ENCODE measurements around the gene GOLGA8B. TPM values are rescaled to one million over a fixed set of nuclear protein-coding genes. Genes with fewer than 3 reads are reported as not detected.

GOLGA8B gene
- total and polyA plus RNA-seq, 2 experiments from 2014 or later, result 13.5 to 19.8 TPM

DNA sequence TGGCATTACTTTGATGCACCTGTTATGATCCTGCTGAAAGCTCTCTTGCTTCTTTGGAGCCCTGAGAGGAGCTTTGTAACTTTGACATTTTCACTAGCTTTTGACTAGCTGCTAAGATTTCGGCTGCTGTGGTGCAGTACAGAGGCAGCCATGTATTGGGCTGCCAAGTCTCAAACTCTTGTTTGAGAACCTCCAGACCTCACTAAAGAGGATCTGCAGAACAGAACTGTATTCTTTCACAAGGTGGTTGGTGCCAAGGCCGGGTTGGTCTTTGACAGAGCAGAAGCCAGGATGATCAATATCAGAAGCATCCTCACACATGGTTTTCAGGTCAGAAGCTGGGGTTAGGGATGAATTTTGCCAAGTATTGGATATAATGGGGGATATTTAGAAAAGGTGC lies 34.6 kb upstream of the GOLGA8B start:
- H3F3A ChIP-seq (ENCODE audit: insufficient read depth), result no peaks in the 10 kb centered on the region
- no peaks in the 10 kb centered on the region for H3K9me2 ChIP-seq (ENCODE audit: insufficient read depth)
- no peak overlapping the region for H2AFZ ChIP-seq
- H4K20me1 ChIP-seq (ENCODE audit: insufficient read depth), result no peaks in the 10 kb centered on the region
- no peak overlapping the region for H3K9ac ChIP-seq
- in situ Hi-C loops (cut with MboI), result no loop called here
- no peaks in the 10 kb centered on the region for H3K79me2 ChIP-seq (ENCODE audit: insufficient read depth)
- no peaks in the 10 kb centered on the region for H3K9me3 ChIP-seq (ENCODE audit: low read depth)
- TF ChIP-seq EZH2 (IDR thresholded peaks at IDR 0.05; ENCODE audit: insufficient read depth, poor library complexity, severe bottlenecking) (no peak), EZH2phosphoT487 (IDR thresholded peaks at IDR 0.05; ENCODE audit: insufficient read depth, low read depth) (no peak)
- WGBS, 2 experiments (ENCODE audit: low coverage in 1 of 2, low lambda C conversion rate in 2 of 2, missing lambda C conversion rate in 2 of 2), result 60 to 69% methylated on average over 2 of the region's 2 CpGs
- no peak overlapping the region for H3K27ac ChIP-seq
- H3K4me3 ChIP-seq, result no peak overlapping the region
- H3K4me2 ChIP-seq (ENCODE audit: unreplicated experiment), result no peak overlapping the region
- H3K4me1 ChIP-seq (ENCODE audit: insufficient read depth), result no peaks in the 10 kb centered on the region
- H3K36me3 ChIP-seq (ENCODE audit: low read depth), result no peaks in the 10 kb centered on the region
- 0 out of 2 replicates have a peak, but pooled peaks cover 13% of the 10 kb centered on the region for H3K27me3 ChIP-seq (replicated peaks; ENCODE audit: insufficient read depth)
- DNase-seq, result no peak

DNA sequence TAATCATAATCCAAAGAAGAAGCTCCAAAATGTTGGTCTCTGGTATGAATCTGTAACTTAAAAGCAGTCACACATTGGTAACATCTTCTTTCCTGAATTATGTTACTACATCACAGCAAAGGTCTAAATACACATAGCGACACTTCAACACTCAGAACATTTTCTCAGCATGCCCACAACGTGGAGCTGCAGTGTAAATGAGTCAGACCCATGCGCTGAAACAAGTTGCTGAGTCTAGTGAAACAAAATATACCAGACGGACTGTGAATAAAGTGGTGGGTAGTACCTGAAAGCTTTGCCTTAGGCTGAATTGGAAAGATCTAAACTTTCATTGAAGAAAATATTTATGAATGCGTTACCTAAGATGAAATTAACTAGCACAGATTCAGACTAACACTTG lies 33.2 kb upstream of the GOLGA8B start:
- no peak overlapping the region for H2AFZ ChIP-seq
- H3K36me3 ChIP-seq (ENCODE audit: low read depth), result no peaks in the 10 kb centered on the region
- peaks cover 13% of the 10 kb centered on the region; the same call in 1 of the 2 replicates for H3K27me3 ChIP-seq (replicated peaks; ENCODE audit: insufficient read depth)
- H3F3A ChIP-seq (ENCODE audit: insufficient read depth), result no peaks in the 10 kb centered on the region
- H3K4me3 ChIP-seq, result no peak overlapping the region
- in situ Hi-C loops (cut with MboI), result no loop called here
- 37 to 42% methylated on average over 5 of the region's 5 CpGs for WGBS, 2 experiments (ENCODE audit: low coverage in 1 of 2, low lambda C conversion rate in 2 of 2, missing lambda C conversion rate in 2 of 2)
- TF ChIP-seq EZH2phosphoT487 (IDR thresholded peaks at IDR 0.05; ENCODE audit: insufficient read depth, low read depth) (no peak), EZH2 (IDR thresholded peaks at IDR 0.05; ENCODE audit: insufficient read depth, poor library complexity, severe bottlenecking) (no peak)
- no peaks in the 10 kb centered on the region for H3K79me2 ChIP-seq (ENCODE audit: insufficient read depth)
- no peak overlapping the region for H3K4me2 ChIP-seq (ENCODE audit: unreplicated experiment)
- DNase-seq, result peak; percentile 67
- no peaks in the 10 kb centered on the region for H4K20me1 ChIP-seq (ENCODE audit: insufficient read depth)
- H3K9me2 ChIP-seq (ENCODE audit: insufficient read depth), result no peaks in the 10 kb centered on the region
- H3K27ac ChIP-seq, result no peak overlapping the region
- H3K9ac ChIP-seq, result no peak overlapping the region
- no peaks in the 10 kb centered on the region for H3K4me1 ChIP-seq (ENCODE audit: insufficient read depth)
- no peaks in the 10 kb centered on the region for H3K9me3 ChIP-seq (ENCODE audit: low read depth)

DNA sequence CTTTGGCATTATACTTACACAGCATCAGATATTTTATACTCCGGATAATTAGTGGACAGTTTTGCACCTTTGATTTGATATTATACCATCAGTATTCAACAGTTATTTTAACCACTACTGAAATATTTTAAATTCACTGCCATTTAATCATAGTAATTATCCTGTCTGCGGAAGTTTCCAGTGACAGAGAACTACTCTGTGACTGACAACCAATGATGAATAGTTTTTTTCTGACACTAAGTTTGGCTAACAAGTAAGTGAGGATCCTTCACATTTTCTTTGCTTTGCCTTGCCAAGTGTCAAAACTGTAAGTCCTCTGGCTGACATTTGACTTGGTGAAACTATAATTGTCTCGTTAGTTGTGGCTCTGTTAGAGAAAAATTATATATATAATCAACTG lies 30.5 kb upstream of the GOLGA8B start:
- Histone ChIP-seq H3K4me3 (no peak overlapping the region), H3K9ac (no peak overlapping the region), H3K4me2 (ENCODE audit: unreplicated experiment) (no peak overlapping the region), H3K79me2 (ENCODE audit: insufficient read depth) (no peaks in the 10 kb centered on the region), H3K9me3 (ENCODE audit: low read depth) (no peaks in the 10 kb centered on the region), H3K27ac (no peak overlapping the region), H3K4me1 (ENCODE audit: insufficient read depth) (no peaks in the 10 kb centered on the region), H3K27me3 (replicated peaks; ENCODE audit: insufficient read depth) (peaks cover 24% of the 10 kb centered on the region), H4K20me1 (ENCODE audit: insufficient read depth) (no peaks in the 10 kb centered on the region), H3K9me2 (ENCODE audit: insufficient read depth) (no peaks in the 10 kb centered on the region), H2AFZ (no peak overlapping the region), H3K36me3 (ENCODE audit: low read depth) (no peaks in the 10 kb centered on the region), H3F3A (ENCODE audit: insufficient read depth) (no peaks in the 10 kb centered on the region)
- WGBS, 2 experiments (ENCODE audit: low coverage in 1 of 2, low lambda C conversion rate in 2 of 2, missing lambda C conversion rate in 2 of 2), result 79 to 89% methylated on average over 3 of the region's 3 CpGs
- in situ Hi-C loops (cut with MboI), result no loop called here
- DNase-seq, result no peak
- TF ChIP-seq EZH2 (IDR thresholded peaks at IDR 0.05; ENCODE audit: insufficient read depth, poor library complexity, severe bottlenecking), result no peak
- TF ChIP-seq EZH2phosphoT487 (IDR thresholded peaks at IDR 0.05; ENCODE audit: insufficient read depth, low read depth), result no peak

DNA sequence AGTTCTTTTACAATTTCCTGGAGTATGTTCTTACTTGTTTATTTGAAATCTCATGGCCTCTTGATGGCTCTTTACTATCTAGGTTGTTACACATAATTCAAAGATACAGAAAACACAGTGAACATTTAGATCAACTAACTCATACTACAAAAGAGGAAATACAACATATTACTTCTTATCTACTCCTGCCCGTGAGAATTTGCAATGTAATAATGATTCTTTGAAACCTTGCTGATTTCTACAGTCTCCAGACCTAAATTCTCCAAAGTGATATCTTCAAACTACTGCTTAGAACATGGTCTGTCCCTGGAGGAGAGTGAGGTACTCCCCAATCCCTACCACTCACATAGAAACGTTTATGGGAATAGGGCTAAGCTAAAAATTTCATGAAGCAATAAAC lies 29.9 kb upstream of the GOLGA8B start:
- 29 to 30% methylated on average over 2 of the region's 2 CpGs for WGBS, 2 experiments (ENCODE audit: low coverage in 1 of 2, low lambda C conversion rate in 2 of 2, missing lambda C conversion rate in 2 of 2)
- no peak overlapping the region for H3K4me2 ChIP-seq (ENCODE audit: unreplicated experiment)

DNA sequence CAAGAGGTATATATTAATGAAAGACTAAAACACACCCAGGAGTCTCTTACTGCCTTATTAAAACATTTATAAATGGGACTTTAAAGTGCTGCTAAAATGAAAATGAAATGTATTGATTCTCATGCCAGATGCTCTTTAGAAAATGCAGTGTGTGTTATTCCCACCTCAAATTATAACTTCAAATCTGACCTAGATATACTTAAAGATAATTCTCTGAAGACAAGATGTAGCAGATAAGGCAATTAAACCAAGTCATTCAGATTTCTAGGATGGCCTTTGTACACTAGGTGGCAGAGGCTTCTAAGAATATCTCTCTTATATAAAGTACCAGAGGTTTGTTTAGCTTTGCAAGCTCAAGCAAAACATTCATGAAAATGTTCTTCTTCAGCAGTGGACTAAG lies 26.9 kb upstream of the GOLGA8B start:
- peak; percentile 45 for DNase-seq
- Histone ChIP-seq H3K9ac (no peak overlapping the region), H3K79me2 (ENCODE audit: insufficient read depth) (no peaks in the 10 kb centered on the region), H3K9me3 (ENCODE audit: low read depth) (no peaks in the 10 kb centered on the region), H3K36me3 (ENCODE audit: low read depth) (no peaks in the 10 kb centered on the region), H3K4me1 (ENCODE audit: insufficient read depth) (no peaks in the 10 kb centered on the region), H3K27me3 (replicated peaks; ENCODE audit: insufficient read depth) (peaks cover 48% of the 10 kb centered on the region), H3K4me2 (ENCODE audit: unreplicated experiment) (no peak overlapping the region), H3K9me2 (ENCODE audit: insufficient read depth) (no peaks in the 10 kb centered on the region), H3K27ac (no peak overlapping the region), H3F3A (ENCODE audit: insufficient read depth) (no peaks in the 10 kb centered on the region), H2AFZ (no peak overlapping the region), H4K20me1 (ENCODE audit: insufficient read depth) (no peaks in the 10 kb centered on the region), H3K4me3 (no peak overlapping the region)
- no peak for TF ChIP-seq EZH2phosphoT487 (IDR thresholded peaks at IDR 0.05; ENCODE audit: insufficient read depth, low read depth)
- TF ChIP-seq EZH2 (IDR thresholded peaks at IDR 0.05; ENCODE audit: insufficient read depth, poor library complexity, severe bottlenecking), result no peak
- in situ Hi-C loops (cut with MboI), result no loop called here

More for the DNA sequence above, 29.9 kb upstream of the GOLGA8B start:
- H3K4me1 ChIP-seq (ENCODE audit: insufficient read depth), result no peaks in the 10 kb centered on the region
- H3K9me2 ChIP-seq (ENCODE audit: insufficient read depth), result no peaks in the 10 kb centered on the region
- no peak for TF ChIP-seq EZH2 (IDR thresholded peaks at IDR 0.05; ENCODE audit: insufficient read depth, poor library complexity, severe bottlenecking)
- TF ChIP-seq EZH2phosphoT487 (IDR thresholded peaks at IDR 0.05; ENCODE audit: insufficient read depth, low read depth), result no peak
- DNase-seq, result no peak
- peaks cover 27% of the 10 kb centered on the region for H3K27me3 ChIP-seq (replicated peaks; ENCODE audit: insufficient read depth)
- no peak overlapping the region for H3K9ac ChIP-seq
- no peaks in the 10 kb centered on the region for H4K20me1 ChIP-seq (ENCODE audit: insufficient read depth)
- H3K4me3 ChIP-seq, result no peak overlapping the region
- in situ Hi-C loops (cut with MboI), result no loop called here
- no peak overlapping the region for H3K27ac ChIP-seq
- H3K79me2 ChIP-seq (ENCODE audit: insufficient read depth), result no peaks in the 10 kb centered on the region
- no peaks in the 10 kb centered on the region for H3K9me3 ChIP-seq (ENCODE audit: low read depth)
- H2AFZ ChIP-seq, result no peak overlapping the region
- no peaks in the 10 kb centered on the region for H3F3A ChIP-seq (ENCODE audit: insufficient read depth)
- H3K36me3 ChIP-seq (ENCODE audit: low read depth), result no peaks in the 10 kb centered on the region

Measured in GM23248 (cell line).